GM21390 (cell line): ENCODE results near the gene TSEN34.
"Not testable (repeated sequence)": the region's sequence is repeated elsewhere in the genome, so short reads cannot be mapped to it uniquely, and the experiment has no call there.

Source experiments
- ATAC-seq: cut with Tn5 transposase; IDR thresholded peaks from one replicate; pipeline ENCODE4 v1.9.1; 2021; ENCODE audit not compliant: unreplicated experiment

TSEN34 gene

GRCh38 chr19:54207676-54207982 lies 16.5 kb downstream of the TSEN34 start:
- ATAC-seq = no peak

GRCh38 chr19:54207983-54208783 lies 17.1 kb downstream of the TSEN34 start:
- peak; percentile 42 for ATAC-seq

GRCh38 chr19:54208784-54209057 lies 17.6 kb downstream of the TSEN34 start:
- ATAC-seq = no peak

- no peak for ATAC-seq
Observed at GRCh38 chr19:54209058-54209810, 18.1 kb downstream of the TSEN34 start.

- no peak for ATAC-seq
Observed at GRCh38 chr19:54209811-54210494, 18.8 kb downstream of the TSEN34 start.

- ATAC-seq = no peak
Observed at GRCh38 chr19:54211235-54211634, 20.1 kb downstream of the TSEN34 start.

GRCh38 chr19:54214217-54214616 lies 23.1 kb downstream of the TSEN34 start:
- not testable (repeated sequence) for ATAC-seq

- ATAC-seq = not testable (repeated sequence)
Observed at GRCh38 chr19:54214734-54215133, 23.6 kb downstream of the TSEN34 start.

GRCh38 chr19:54216869-54217268 lies 25.8 kb downstream of the TSEN34 start:
- ATAC-seq = no peak

GRCh38 chr19:54217517-54218247 lies 26.6 kb downstream of the TSEN34 start:
- ATAC-seq = not testable (repeated sequence)

- no peak for ATAC-seq
Observed at GRCh38 chr19:54218259-54218658, 27.2 kb downstream of the TSEN34 start.

- no peak for ATAC-seq
Observed at GRCh38 chr19:54218960-54219661, 28.0 kb downstream of the TSEN34 start.

- not testable (repeated sequence) for ATAC-seq
Observed at GRCh38 chr19:54219702-54220101, 28.6 kb downstream of the TSEN34 start.

- not testable (repeated sequence) for ATAC-seq
Observed at GRCh38 chr19:54221947-54222346, 30.8 kb downstream of the TSEN34 start.

GRCh38 chr19:54222474-54223276 lies 31.6 kb downstream of the TSEN34 start, which contains the start of gene LILRB3:
TSS of gene LILRB3 (minus strand) at chr19:54223007. CDS start at chr19:54222976, 31 bp downstream.
- ATAC-seq = not testable (repeated sequence)

- not testable (repeated sequence) for ATAC-seq
Observed at GRCh38 chr19:54223277-54223936, 32.3 kb downstream of the TSEN34 start.

- ATAC-seq = not testable (repeated sequence)
Observed at GRCh38 chr19:54223937-54224281, 32.8 kb downstream of the TSEN34 start.

GRCh38 chr19:54224619-54225018 lies 33.5 kb downstream of the TSEN34 start:
- ATAC-seq = not testable (repeated sequence)

GRCh38 chr19:54229146-54229545 lies 38.0 kb downstream of the TSEN34 start:
- no peak for ATAC-seq
